HEK293 (cell line): ENCODE results near the gene TXNIP.

ENCODE experiments used
- CTCF ChIA-PET: fragments of 350-600 bp; formaldehyde crosslinking; extraction: SDS; loops from one replicate; lab custom pipeline; 2021; ENCODE audit warnings: antibody characterized with exemption; lab: Yijun Ruan, JAX
- POLR2A ChIA-PET: fragments of 300-600 bp; formaldehyde crosslinking; extraction: SDS; loops from one replicate; lab custom pipeline; 2020; ENCODE audit warnings: antibody characterized with exemption, inconsistent platforms; lab: Yijun Ruan, JAX
- H3K27ac ChIP-seq: fragments of 200-500 bp; sonication (Bioruptor generic); 2 replicates; pipeline ENCODE4 v1.5.1; 2014; ENCODE audit warnings: low read depth, low read length, control low read depth, inconsistent platforms; ENCODE audit errors: extremely low read depth
- H3K36me3 ChIP-seq, 2 experiments: fragments of 200-500 bp in 1 of 2; sonication (Bioruptor generic) in 1 of 2; 1 replicate in 1 of 2; 2 replicates in 1 of 2; pipeline ENCODE4 v1.5.1; 2014 to 2017; ENCODE audit warnings: inconsistent platforms in 2 of 2, low read length in 2 of 2; ENCODE audit not compliant: control insufficient read depth in 2 of 2, insufficient read depth in 1 of 2
- H3K4me1 ChIP-seq: fragments of 200-500 bp; sonication (Bioruptor generic); 2 replicates; pipeline ENCODE4 v1.5.1; 2014; ENCODE audit warnings: mild to moderate bottlenecking, low read length, inconsistent platforms; ENCODE audit not compliant: control insufficient read depth, insufficient read depth
- H3K4me3 ChIP-seq: 2 replicates; pipeline ENCODE4 v1.5.1; 2011; ENCODE audit warnings: low read depth, mild to moderate bottlenecking, control low read depth, low read length, moderate library complexity
- H3K9me3 ChIP-seq: fragments of 200-500 bp; sonication (Bioruptor generic); 2 replicates; pipeline ENCODE4 v1.5.1; 2014; ENCODE audit warnings: low read depth, low read length, inconsistent platforms; ENCODE audit not compliant: control insufficient read depth, insufficient read depth
- BCL11A ChIP-seq: fragments of 450-650 bp; formaldehyde crosslinking; IDR thresholded peaks from 2 replicates; pipeline ENCODE4 v1.5.1; 2016; ENCODE audit warnings: low read depth, missing biosample characterization, missing genetic modification characterization
- KLF1 ChIP-seq: fragments of 450-650 bp; formaldehyde crosslinking; IDR thresholded peaks from 2 replicates; pipeline ENCODE4 v1.5.1; 2016; ENCODE audit warnings: missing biosample characterization, missing genetic modification characterization
- SCRT2 ChIP-seq: fragments of 450-650 bp; formaldehyde crosslinking; IDR thresholded peaks from 2 replicates; pipeline ENCODE4 v1.5.1; 2016; ENCODE audit warnings: missing biosample characterization, missing genetic modification characterization
- SP3 ChIP-seq: fragments of 450-650 bp; formaldehyde crosslinking; IDR thresholded peaks from 2 replicates; pipeline ENCODE4 v1.5.1; 2016; ENCODE audit warnings: missing biosample characterization, missing genetic modification characterization
- TRIM28 ChIP-seq: IDR thresholded peaks from 2 replicates; pipeline ENCODE4 v1.6.1; 2011; ENCODE audit warnings: low read length, control low read depth, borderline replicate concordance
- ZNF112 ChIP-seq: fragments of 450-650 bp; formaldehyde crosslinking; IDR thresholded peaks from 2 replicates; pipeline ENCODE4 v1.5.0; 2017; ENCODE audit warnings: missing biosample characterization, missing genetic modification characterization
- ZNF202 ChIP-seq: fragments of 450-650 bp; formaldehyde crosslinking; IDR thresholded peaks from 2 replicates; pipeline ENCODE4 v1.5.1; 2016; ENCODE audit warnings: missing biosample characterization, missing genetic modification characterization, borderline replicate concordance
- ZNF221 ChIP-seq: fragments of 450-650 bp; formaldehyde crosslinking; IDR thresholded peaks from 2 replicates; pipeline ENCODE4 v1.5.1; 2017; ENCODE audit warnings: missing biosample characterization, missing genetic modification characterization, borderline replicate concordance
- ZNF248 ChIP-seq: fragments of 450-650 bp; formaldehyde crosslinking; IDR thresholded peaks from 2 replicates; pipeline ENCODE4 v1.5.1; 2017; ENCODE audit warnings: missing biosample characterization, missing genetic modification characterization
- ZNF324 ChIP-seq: fragments of 450-650 bp; formaldehyde crosslinking; IDR thresholded peaks from 2 replicates; pipeline ENCODE4 v1.5.1; 2016; ENCODE audit warnings: missing biosample characterization, missing genetic modification characterization
- ZNF366 ChIP-seq: fragments of 450-650 bp; formaldehyde crosslinking; conservative IDR thresholded peaks from 2 replicates; pipeline ENCODE4 v1.5.1; 2016; ENCODE audit warnings: missing biosample characterization, missing genetic modification characterization
- ZNF544 ChIP-seq: fragments of 450-650 bp; formaldehyde crosslinking; IDR thresholded peaks from 2 replicates; pipeline ENCODE4 v1.5.0; 2017; ENCODE audit warnings: missing biosample characterization, missing genetic modification characterization
- ZNF558 ChIP-seq: fragments of 450-650 bp; formaldehyde crosslinking; IDR thresholded peaks from 2 replicates; pipeline ENCODE4 v1.5.1; 2016; ENCODE audit warnings: missing biosample characterization, missing genetic modification characterization
- ZNF561 ChIP-seq: fragments of 450-650 bp; IDR thresholded peaks from 2 replicates; pipeline ENCODE4 v1.5.1; 2018; ENCODE audit warnings: missing biosample characterization, missing genetic modification characterization, borderline replicate concordance
- ZNF626 ChIP-seq: fragments of 450-650 bp; sonication (Bioruptor Pico); formaldehyde crosslinking; IDR thresholded peaks from 2 replicates; pipeline ENCODE4 v1.5.1; 2018; ENCODE audit warnings: missing biosample characterization, missing genetic modification characterization, inconsistent platforms
- ZNF629 ChIP-seq: fragments of 450-650 bp; formaldehyde crosslinking; IDR thresholded peaks from 2 replicates; pipeline ENCODE4 v1.5.1; 2017; ENCODE audit warnings: missing biosample characterization, missing genetic modification characterization
- ZNF658 ChIP-seq: fragments of 450-650 bp; formaldehyde crosslinking; IDR thresholded peaks from 2 replicates; pipeline ENCODE4; 2016; ENCODE audit warnings: missing biosample characterization, missing genetic modification characterization
- ZNF670 ChIP-seq: fragments of 450-650 bp; formaldehyde crosslinking; IDR thresholded peaks from 2 replicates; pipeline ENCODE4 v1.5.1; 2016; ENCODE audit warnings: missing biosample characterization, missing genetic modification characterization, low read depth
- ZNF677 ChIP-seq: fragments of 450-650 bp; IDR thresholded peaks from 2 replicates; pipeline ENCODE4 v1.5.0; 2018; ENCODE audit warnings: missing biosample characterization, mild to moderate bottlenecking, missing genetic modification characterization, moderate library complexity
- ZSCAN23 ChIP-seq: fragments of 450-650 bp; formaldehyde crosslinking; IDR thresholded peaks from 2 replicates; pipeline ENCODE4 v1.5.1; 2016; ENCODE audit warnings: missing biosample characterization, missing genetic modification characterization
- TF ChIP-seq, protein P1 (sequence below): fragments of 450-650 bp; formaldehyde crosslinking; IDR thresholded peaks from 2 replicates; pipeline ENCODE4 v1.5.1; 2016; ENCODE audit warnings: missing biosample characterization, missing genetic modification characterization
- TF ChIP-seq, protein P2 (sequence below): fragments of 450-650 bp; formaldehyde crosslinking; IDR thresholded peaks from 2 replicates; pipeline ENCODE4 v1.5.1; 2016; ENCODE audit warnings: missing biosample characterization, missing genetic modification characterization
- TF ChIP-seq, protein P3 (sequence below): fragments of 450-650 bp; formaldehyde crosslinking; IDR thresholded peaks from 2 replicates; pipeline ENCODE4 v1.5.1; 2017; ENCODE audit warnings: missing biosample characterization, mild to moderate bottlenecking, missing genetic modification characterization, moderate library complexity

TXNIP gene

DNA sequence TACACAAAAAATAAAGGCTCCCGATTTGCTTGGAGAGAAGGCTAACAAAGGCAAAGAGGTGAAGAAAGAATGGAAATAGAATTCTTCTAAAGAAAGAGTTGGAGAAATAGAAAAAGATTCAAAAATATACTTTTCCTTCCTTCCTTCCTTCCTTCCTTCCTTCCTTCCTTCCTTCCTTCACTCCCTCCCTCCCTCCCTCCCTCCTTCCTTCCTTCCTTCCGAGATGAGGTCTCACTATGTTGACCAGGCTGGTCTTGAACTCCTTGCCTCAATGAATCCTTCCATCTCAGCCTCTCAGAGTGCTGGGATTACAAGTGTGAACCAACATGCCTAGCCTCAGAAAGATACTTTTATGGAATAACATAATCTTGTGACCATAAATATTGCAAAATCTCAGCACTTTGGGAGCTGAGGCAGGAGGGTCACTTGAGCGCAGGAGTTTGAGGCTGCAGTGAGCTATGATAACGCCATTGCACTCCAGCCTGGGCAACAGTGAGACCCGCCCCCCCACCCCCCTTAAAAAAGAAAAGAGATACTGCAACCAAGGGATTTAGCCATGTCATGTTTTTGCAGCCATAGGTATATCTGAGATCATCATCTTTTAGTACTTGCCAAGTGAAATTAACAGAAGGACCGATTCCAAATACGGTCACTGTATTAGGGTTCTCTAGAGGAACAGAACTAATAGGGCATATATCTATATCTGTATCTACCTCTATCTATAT is 26.2 kb upstream of the TXNIP start:
- ChIA-PET CTCF (interaction anchor here (1.0 to 3.3 kb wide), 5 partner anchors 10 to 177 kb away, joined by 3 to 16 read pairs (median 8); partner anchors contain the start of gene NUDT17), POLR2A (interaction anchor here (1.3 kb wide), 1 partner anchor 30 kb away, joined by 6 read pairs; no protein-coding TSS in a partner anchor)
- H3K9me3 ChIP-seq: no peaks in the 10 kb centered on the region
- H3K36me3 ChIP-seq: no peaks in the 10 kb centered on the region
- no peak overlapping the region for H3K27ac ChIP-seq
- no peak for TF ChIP-seq ZNF626 (tag by site-specific recombination)
- TF ChIP-seq SP3 (tag by site-specific recombination): no peak
- TF ChIP-seq ZNF366 (tag by site-specific recombination): peak; percentile 74
- no peaks in the 10 kb centered on the region for H3K4me1 ChIP-seq
- H3K4me3 ChIP-seq: no peak overlapping the region

DNA sequence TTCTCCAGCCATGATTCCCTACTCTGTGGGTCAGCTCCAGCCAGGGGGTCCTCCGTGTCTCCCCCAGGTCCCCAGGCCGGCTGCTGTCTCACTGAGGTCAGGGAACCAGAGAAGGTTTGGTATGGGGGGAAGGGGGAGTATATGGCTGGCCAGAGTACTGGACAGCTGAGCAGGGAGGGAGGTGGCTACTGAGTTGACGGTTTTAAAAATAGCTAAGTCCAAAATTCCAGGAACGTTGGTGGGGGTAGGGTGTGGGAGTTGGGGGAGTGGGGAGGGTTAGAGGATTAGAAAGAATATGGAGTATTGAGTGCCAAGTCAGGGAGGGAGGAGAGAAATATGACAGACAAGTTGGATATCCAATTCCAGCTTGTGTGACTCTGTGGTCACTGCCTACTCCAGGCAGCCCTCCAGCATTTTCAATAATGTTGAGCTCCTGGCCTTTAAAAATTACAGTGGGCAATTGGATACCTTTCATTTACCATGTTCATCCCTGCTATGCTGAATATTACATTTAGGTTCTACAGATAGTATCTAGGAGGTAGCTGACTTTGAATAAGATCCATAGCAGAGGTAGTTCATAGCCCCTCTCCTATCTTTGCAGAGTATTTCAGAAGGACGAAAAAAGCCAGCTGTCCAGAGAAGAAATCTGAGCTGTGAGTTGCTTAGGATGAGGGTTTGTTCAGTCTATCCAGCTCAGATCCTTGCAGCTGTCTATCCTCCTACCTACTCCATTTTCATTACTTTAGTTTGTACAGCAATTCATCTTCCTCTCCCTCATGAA is 25.4 kb upstream of the TXNIP start, which contains the start of gene HJV:
Gene HJV (minus strand): TSS at position 114 of the 781 bp plus-strand sequence. CDS start 1,504 bp downstream, outside the sequence.
- CTCF ChIA-PET: interaction anchor here (0.8 to 3.3 kb wide), 6 partner anchors 9 to 176 kb away, joined by 3 to 16 read pairs (median 6); partner anchors contain the start of gene NUDT17
- POLR2A ChIA-PET: interaction anchor here (0.6 to 1.3 kb wide), 2 partner anchors 30 to 93 kb away, joined by 3 to 6 read pairs; no protein-coding TSS in a partner anchor
- Histone ChIP-seq H3K36me3 (no peaks in the 10 kb centered on the region), H3K4me1 (no peaks in the 10 kb centered on the region), H3K27ac (no peak within 1 kb of the TSS), H3K9me3 (no peaks in the 10 kb centered on the region), H3K4me3 (no peak within 1 kb of the TSS)
- TF ChIP-seq ZNF544 (tag by site-specific recombination) (no peak), ZNF561 (tag by site-specific recombination) (no peak), ZNF658 (tag by site-specific recombination) (no peak), ZSCAN23 (no peak), ZNF558 (no peak), ZNF248 (tag by site-specific recombination) (no peak), ZNF221 (tag by site-specific recombination) (no peak)
- TF ChIP-seq, protein P1, sequence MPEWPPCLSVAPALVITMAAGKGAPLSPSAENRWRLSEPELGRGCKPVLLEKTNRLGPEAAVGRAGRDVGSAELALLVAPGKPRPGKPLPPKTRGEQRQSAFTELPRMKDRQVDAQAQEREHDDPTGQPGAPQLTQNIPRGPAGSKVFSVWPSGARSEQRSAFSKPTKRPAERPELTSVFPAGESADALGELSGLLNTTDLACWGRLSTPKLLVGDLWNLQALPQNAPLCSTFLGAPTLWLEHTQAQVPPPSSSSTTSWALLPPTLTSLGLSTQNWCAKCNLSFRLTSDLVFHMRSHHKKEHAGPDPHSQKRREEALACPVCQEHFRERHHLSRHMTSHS: no peak

DNA sequence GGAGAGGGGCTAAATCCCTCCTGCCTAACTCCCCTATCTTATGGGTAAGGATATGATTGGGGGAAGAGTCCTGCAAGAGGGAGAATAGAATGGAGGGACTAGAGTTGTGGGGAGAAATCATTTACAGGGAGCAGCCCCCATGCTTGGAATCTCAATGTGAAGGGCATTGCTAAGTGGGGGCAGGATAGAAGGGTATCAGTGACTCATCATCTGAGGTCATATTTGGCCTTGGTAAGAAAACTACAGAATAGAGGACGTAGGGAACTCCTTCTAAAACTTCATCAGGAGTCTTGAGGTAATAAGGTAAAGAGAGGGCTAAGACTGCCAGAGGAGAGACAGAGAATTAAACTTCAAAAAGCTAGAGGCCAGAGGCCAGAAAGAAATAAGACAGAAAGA is 24.7 kb upstream of the TXNIP start:
- no peaks in the 10 kb centered on the region for H3K9me3 ChIP-seq
- H3K4me3 ChIP-seq: no peak overlapping the region
- H3K27ac ChIP-seq: no peak overlapping the region
- ChIA-PET POLR2A (interaction anchor here (1.3 kb wide), 1 partner anchor 31 kb away, joined by 6 read pairs; no protein-coding TSS in a partner anchor), CTCF (interaction anchor here (1.3 to 3.3 kb wide), 6 partner anchors 10 to 176 kb away, joined by 3 to 16 read pairs (median 6); partner anchors contain the start of gene NUDT17)
- H3K4me1 ChIP-seq: no peaks in the 10 kb centered on the region
- no peaks in the 10 kb centered on the region for H3K36me3 ChIP-seq
- TF ChIP-seq ZNF202 (tag by site-specific recombination) (no peak), ZNF629 (tag by site-specific recombination) (0 out of 2 replicates have a peak, but pooled peaks have one; percentile 33), TRIM28 (no peak), ZNF112 (tag by site-specific recombination) (no peak), BCL11A (tag by site-specific recombination) (no peak), ZNF677 (tag by site-specific recombination) (no peak), ZNF670 (tag by site-specific recombination) (no peak), ZNF626 (tag by site-specific recombination) (no peak), ZNF324 (tag by site-specific recombination) (no peak), KLF1 (tag by site-specific recombination) (no peak), SCRT2 (tag by site-specific recombination) (no peak)
- TF ChIP-seq, protein P2, sequence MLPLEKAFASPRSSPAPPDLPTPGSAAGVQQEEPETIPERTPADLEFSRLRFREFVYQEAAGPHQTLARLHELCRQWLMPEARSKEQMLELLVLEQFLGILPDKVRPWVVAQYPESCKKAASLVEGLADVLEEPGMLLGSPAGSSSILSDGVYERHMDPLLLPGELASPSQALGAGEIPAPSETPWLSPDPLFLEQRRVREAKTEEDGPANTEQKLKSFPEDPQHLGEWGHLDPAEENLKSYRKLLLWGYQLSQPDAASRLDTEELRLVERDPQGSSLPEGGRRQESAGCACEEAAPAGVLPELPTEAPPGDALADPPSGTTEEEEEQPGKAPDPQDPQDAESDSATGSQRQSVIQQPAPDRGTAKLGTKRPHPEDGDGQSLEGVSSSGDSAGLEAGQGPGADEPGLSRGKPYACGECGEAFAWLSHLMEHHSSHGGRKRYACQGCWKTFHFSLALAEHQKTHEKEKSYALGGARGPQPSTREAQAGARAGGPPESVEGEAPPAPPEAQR (tag by site-specific recombination): no peak
- TF ChIP-seq, protein P1: no peak
- TF ChIP-seq, protein P3, sequence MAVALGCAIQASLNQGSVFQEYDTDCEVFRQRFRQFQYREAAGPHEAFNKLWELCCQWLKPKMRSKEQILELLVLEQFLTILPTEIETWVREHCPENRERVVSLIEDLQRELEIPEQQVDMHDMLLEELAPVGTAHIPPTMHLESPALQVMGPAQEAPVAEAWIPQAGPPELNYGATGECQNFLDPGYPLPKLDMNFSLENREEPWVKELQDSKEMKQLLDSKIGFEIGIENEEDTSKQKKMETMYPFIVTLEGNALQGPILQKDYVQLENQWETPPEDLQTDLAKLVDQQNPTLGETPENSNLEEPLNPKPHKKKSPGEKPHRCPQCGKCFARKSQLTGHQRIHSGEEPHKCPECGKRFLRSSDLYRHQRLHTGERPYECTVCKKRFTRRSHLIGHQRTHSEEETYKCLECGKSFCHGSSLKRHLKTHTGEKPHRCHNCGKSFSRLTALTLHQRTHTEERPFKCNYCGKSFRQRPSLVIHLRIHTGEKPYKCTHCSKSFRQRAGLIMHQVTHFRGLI (tag by site-specific recombination): no peak
